GM12878 (cell line): ENCODE results near the gene ACSL3. TPM values are rescaled to one million over a fixed set of nuclear protein-coding genes. Genes with fewer than 3 reads are reported as not detected.

Source experiments
- ATAC-seq: fragments of 200-7000 bp; cut with Tn5 transposase; 3 replicates; pipeline ENCODE4 v1.9.1; 2020; ENCODE audit warnings: mild to moderate bottlenecking, moderate library complexity
- BruUV-seq: library from RNA; stranded (reverse); fragments of 400-500 nt; replicated peaks from 2 replicates; lab custom pipeline; 2021; lab: Mats Ljungman, UMichigan
- CTCF ChIA-PET: fragments of 300-600 bp; sonication (Branson Sonifier 250); formaldehyde crosslinking; extraction: SDS; loops from one replicate; lab custom pipeline; 2021; ENCODE audit warnings: inconsistent platforms; lab: Yijun Ruan, JAX
- POLR2A ChIA-PET: fragments of 350-600 bp; formaldehyde crosslinking; extraction: SDS; loops from one replicate; lab custom pipeline; 2021; ENCODE audit warnings: inconsistent platforms; lab: Charles Lee
- RAD21 ChIA-PET: fragments of 300-600 bp; sonication (Branson Sonifier 250); formaldehyde crosslinking; loops from one replicate; lab custom pipeline; 2023; ENCODE audit warnings: antibody characterized with exemption; ENCODE audit not compliant: unreplicated experiment; lab: Charles Lee
- SMC1A ChIA-PET: fragments of 300-600 bp; sonication (Branson Sonifier 250); formaldehyde crosslinking; loops from one replicate; lab custom pipeline; 2023; ENCODE audit not compliant: unreplicated experiment, uncharacterized antibody; lab: Charles Lee
- DNase-seq: peaks from one replicate; pipeline ENCODE4 v3.0.0-alpha.2; 2011; ENCODE audit warnings: low read depth, low spot score
- FAIRE-seq: peaks from 3 replicates; lab custom pipeline; 2011; peaks lifted over from hg19 to GRCh38; lab: Jason Lieb, UNC
- H2AFZ ChIP-seq: 2 replicates; pipeline ENCODE4 v1.6.0; 2011; ENCODE audit warnings: low read depth, low read length, control low read depth; ENCODE audit not compliant: control insufficient read depth
- H3K27ac ChIP-seq: 2 replicates; pipeline ENCODE4 v1.5.1; 2011; ENCODE audit warnings: control low read depth; ENCODE audit not compliant: control insufficient read depth, insufficient read depth
- H3K27me3 ChIP-seq, 2 experiments: replicated peaks in 1 of 2; 2 replicates each; pipeline versions ENCODE4 v1.6.0 to v1.6.1; 2011; ENCODE audit warnings: low read length in 1 of 2; ENCODE audit not compliant: control insufficient read depth in 2 of 2, insufficient read depth in 2 of 2
- H3K36me3 ChIP-seq, 2 experiments: 2 replicates each; pipeline ENCODE4 v1.5.1; 2011; ENCODE audit warnings: low read length in 1 of 2; ENCODE audit not compliant: control insufficient read depth in 2 of 2, insufficient read depth in 2 of 2
- H3K4me1 ChIP-seq: 2 replicates; pipeline ENCODE4 v1.6.1; 2011; ENCODE audit warnings: mild to moderate bottlenecking, low read length, moderate library complexity, mixed read lengths; ENCODE audit not compliant: control insufficient read depth, insufficient read depth
- H3K4me2 ChIP-seq: 2 replicates; pipeline ENCODE4 v1.6.0; 2011; ENCODE audit warnings: control low read depth; ENCODE audit not compliant: control insufficient read depth, insufficient read depth
- H3K4me3 ChIP-seq: fragments of 200-600 bp; sonication (generic); 2 replicates; pipeline ENCODE4 v1.5.1; 2016
- H3K79me2 ChIP-seq: 2 replicates; pipeline ENCODE4 v1.6.0; 2011; ENCODE audit warnings: low read length; ENCODE audit not compliant: control insufficient read depth, insufficient read depth
- H3K9ac ChIP-seq: 2 replicates; pipeline ENCODE4 v1.8.0; 2011; ENCODE audit warnings: low read length, control low read depth, mixed read lengths; ENCODE audit not compliant: control insufficient read depth, insufficient read depth
- H3K9me3 ChIP-seq: replicated peaks from 3 replicates; pipeline ENCODE4 v1.5.1; 2011; ENCODE audit warnings: mild to moderate bottlenecking, low read length; ENCODE audit not compliant: control insufficient read depth, insufficient read depth
- H4K20me1 ChIP-seq: 2 replicates; pipeline ENCODE4 v1.6.0; 2011; ENCODE audit not compliant: control insufficient read depth, insufficient read depth
- CBX3 ChIP-seq: fragments of 200-600 bp; sonication (generic); IDR thresholded peaks from 2 replicates; pipeline ENCODE4 v1.6.1; 2016; ENCODE audit warnings: low read depth, borderline replicate concordance
- CEBPB ChIP-seq, 2 experiments: fragments of 150-350 bp in 1 of 2; IDR thresholded peaks; 2 replicates each; pipeline ENCODE4 v1.6.1; 2012 to 2014; ENCODE audit warnings: low read depth in 2 of 2, low read length in 2 of 2, borderline replicate concordance in 1 of 2, inconsistent platforms in 1 of 2
- ELK1 ChIP-seq: IDR thresholded peaks from 2 replicates; pipeline ENCODE4 v1.6.1; 2012; ENCODE audit warnings: low read depth, low read length, improper control_type of control experiment
- GABPA ChIP-seq: IDR thresholded peaks from 2 replicates; pipeline ENCODE4 v1.6.1; 2014; ENCODE audit warnings: antibody characterized with exemption, low read depth, mild to moderate bottlenecking, inconsistent platforms
- HSF1 ChIP-seq: fragments of 150-350 bp; IDR thresholded peaks from 2 replicates; pipeline ENCODE4 v1.6.1; 2014; ENCODE audit warnings: mild to moderate bottlenecking, low read depth, low read length
- IKZF2 ChIP-seq, 2 experiments: fragments of 450-650 bp; IDR thresholded peaks; 2 replicates each; pipeline ENCODE4 v1.6.1; 2017; ENCODE audit warnings: mild to moderate bottlenecking in 2 of 2, moderate library complexity in 2 of 2
- LARP7 ChIP-seq: fragments of 450-650 bp; IDR thresholded peaks from 2 replicates; pipeline ENCODE4 v1.6.1; 2017; ENCODE audit warnings: mild to moderate bottlenecking
- MEF2A ChIP-seq: IDR thresholded peaks from 2 replicates; pipeline ENCODE4 v1.6.1; 2011; ENCODE audit warnings: low read depth, mild to moderate bottlenecking, low read length, moderate library complexity; ENCODE audit not compliant: insufficient read depth
- MEF2B ChIP-seq: fragments of 450-650 bp; IDR thresholded peaks from 2 replicates; pipeline ENCODE4 v1.6.1; 2018; ENCODE audit warnings: mild to moderate bottlenecking, moderate library complexity; ENCODE audit not compliant: partially characterized antibody, poor library complexity, severe bottlenecking
- RAD21 ChIP-seq: IDR thresholded peaks from 2 replicates; pipeline ENCODE4 v1.6.1; 2011; ENCODE audit warnings: mild to moderate bottlenecking, low read depth, low read length, moderate library complexity; ENCODE audit not compliant: insufficient read depth
- SMC3 ChIP-seq: IDR thresholded peaks from 2 replicates; pipeline ENCODE4 v1.6.1; 2011; ENCODE audit warnings: low read length, improper control_type of control experiment, borderline replicate concordance
- TAF1 ChIP-seq: IDR thresholded peaks from 2 replicates; pipeline ENCODE4 v1.6.1; 2011; ENCODE audit warnings: mild to moderate bottlenecking, low read depth, low read length, borderline replicate concordance
- TARDBP ChIP-seq: IDR thresholded peaks from 2 replicates; pipeline ENCODE4 v1.6.1; 2016; ENCODE audit warnings: borderline replicate concordance
- WGBS: methylation state at CpG from one replicate; pipeline ENCODE4 v1.1.6; 2016; ENCODE audit warnings: low lambda C conversion rate; ENCODE audit not compliant: insufficient replicate concordance, insufficient coverage; ENCODE audit errors: missing lambda C conversion rate; 5-methylcytosine and 5-hydroxymethylcytosine counted together
- in situ Hi-C: fragments of 300-500 bp; cut with MboI; formaldehyde crosslinking; loops from 9 replicates; pipeline ENCODE4 v1.14.3; 2018; ENCODE audit warnings: mixed read lengths
- intact Hi-C: fragments of 100-400 bp; cut with micrococcal nuclease; formaldehyde crosslinking; loops from one replicate; pipeline ENCODE4 v1.14.2; 2022; ENCODE audit not compliant: unreplicated experiment
- polyA plus RNA-seq, 11 experiments: library from polyadenylated mRNA; depleted of rRNA in 4 of 11; unstranded in 6 of 11; stranded (reverse) in 5 of 11; fragments of >200 nt; fragmentation: Nextera tagmentation in 4 of 11; fragmentation: Illumina TruSeq in 1 of 11; extraction: Ambion mirVana in 4 of 11; extraction: Trizol in 1 of 11; gene quantifications; 1 replicate in 1 of 11; 2 replicates in 10 of 11; pipeline versions ENCODE4 v1.2.1 to v1.2.3, GENCODE V29; 2011 to 2016; ENCODE audit warnings: inconsistent platforms in 2 of 11, missing spikeins in 2 of 11, low read depth in 1 of 11
- total RNA-seq, 4 experiments: library from RNA; depleted of rRNA in 3 of 4; stranded (reverse); fragments of >200 nt in 3 of 4; fragmentation: Illumina TruSeq in 1 of 4; extraction: Trizol in 1 of 4; gene quantifications; 2 replicates each; pipeline versions ENCODE4 v1.2.1 to v1.2.3, GENCODE V29; 2013 to 2021

The ACSL3 gene
- total and polyA plus RNA-seq, 10 of the 15 experiments (the other 5 are each of a cell fraction or from before 2014, with no cell fraction given) = 15.6 to 83.9 (median 56.7) TPM

GRCh38 chr2:222912776-222913175 is 51.9 kb downstream of the ACSL3 start:
- SMC1A ChIA-PET = interaction anchor here (0.6 to 3.6 kb wide), 21 partner anchors 9 to 766 kb away, joined by 3 to 26 read pairs (median 4); no protein-coding TSS in a partner anchor

GRCh38 chr2:222915092-222915957 is 54.5 kb downstream of the ACSL3 start:
- H3K27me3 ChIP-seq = no peaks in the 10 kb centered on the region
- intact Hi-C loops = no loop called here
- H3K9me3 ChIP-seq = no peaks in the 10 kb centered on the region
- H3K4me3 ChIP-seq = no peak overlapping the region
- DNase-seq (no peak), FAIRE-seq (no peak), ATAC-seq (no peak)
- in situ Hi-C loops = loop anchor here (25.0 kb wide), 1 partner anchor 603 kb away; a partner anchor contains a TSS
- no peak overlapping the region for H3K27ac ChIP-seq
- no peaks in the 10 kb centered on the region for H4K20me1 ChIP-seq
- ChIA-PET CTCF (interaction anchor here (0.6 to 3.2 kb wide), 18 partner anchors 9 to 209 kb away, joined by 3 to 31 read pairs (median 5); no protein-coding TSS in a partner anchor), POLR2A (no interaction called here), RAD21 (interaction anchor here (0.9 to 1.6 kb wide), 5 partner anchors 23 to 65 kb away, joined by 3 read pairs; no protein-coding TSS in a partner anchor), SMC1A (interaction anchor here (0.9 to 2.4 kb wide), 6 partner anchors 9 to 57 kb away, joined by 3 to 12 read pairs (median 6); no protein-coding TSS in a partner anchor)
- peaks cover 19% of the 10 kb centered on the region for H3K79me2 ChIP-seq
- H3K4me2 ChIP-seq = no peak overlapping the region
- H3K4me1 ChIP-seq = peaks cover 23% of the 10 kb centered on the region
- H3K36me3 ChIP-seq = peaks cover 3 to 11% of the 10 kb centered on the region in 2 experiments; a peak in 3 of 4 replicates
- H2AFZ ChIP-seq = no peak overlapping the region
- H3K9ac ChIP-seq = no peak overlapping the region
- 63% methylated on average over 7 of the region's 7 CpGs for WGBS
- no TSS peak for BruUV-seq
- TF ChIP-seq ELK1 (no peak), HSF1 (peak; percentile 73), SMC3 (peak; percentile 24; the same call in 1 of the 2 replicates), LARP7 (no peak), RAD21 (peak; percentile 51; the same call in 1 of the 2 replicates), GABPA (no peak), CBX3 (no peak)

More at GRCh38 chr2:222912776-222913175, 51.9 kb downstream of the ACSL3 start:
- H3K27ac ChIP-seq = peak overlapping the region; percentile 96
- no peaks in the 10 kb centered on the region for H4K20me1 ChIP-seq
- RAD21 ChIA-PET = interaction anchor here (0.6 to 3.9 kb wide), 19 partner anchors 9 to 983 kb away, joined by 3 to 42 read pairs (median 4); partner anchors contain the start of gene FARSB
- peak overlapping the region; percentile 51; the same call in 1 of the 2 replicates for H3K4me3 ChIP-seq
- 0% methylated on average over 3 of the region's 3 CpGs for WGBS
- intact Hi-C loops (loop anchor here (2.0 kb wide), 2 partner anchors 26 to 52 kb away; partner anchors contain the start of gene ACSL3), in situ Hi-C loops (loop anchor here (25.0 kb wide), 1 partner anchor 600 kb away; a partner anchor contains a TSS)
- peaks cover 23% of the 10 kb centered on the region for H3K4me1 ChIP-seq
- DNase-seq (no peak), ATAC-seq (peak; percentile 13), FAIRE-seq (no peak)
- TF ChIP-seq CEBPB (IDR thresholded peaks at IDR 0.05; ENCODE audit: borderline replicate concordance in 1 of 2, low read depth in 2 of 2, low read length in 2 of 2) (no peak), IKZF2 (IDR thresholded peaks at IDR 0.05) (no peak), TARDBP (no peak), MEF2B (peak; percentile 71), TAF1 (no peak), MEF2A (peak; percentile 84)
- H3K27me3 ChIP-seq = no peaks in the 10 kb centered on the region
- CTCF ChIA-PET = interaction anchor here (0.8 to 3.4 kb wide), 24 partner anchors 9 to 689 kb away, joined by 3 to 41 read pairs (median 4); partner anchors contain the start of gene SCG2
- H3K4me2 ChIP-seq = peak overlapping the region; percentile 99
- POLR2A ChIA-PET = interaction anchor here (0.6 to 2.7 kb wide), 3 partner anchors 50 to 1603 kb away, joined by 3 to 30 read pairs (median 4); partner anchors contain the start of gene ACSL3
- peak overlapping the region; percentile 74 for H3K9ac ChIP-seq
- peaks cover 3 to 13% of the 10 kb centered on the region in 2 experiments for H3K36me3 ChIP-seq
- no peaks in the 10 kb centered on the region for H3K9me3 ChIP-seq
- H3K79me2 ChIP-seq = peaks cover 22% of the 10 kb centered on the region
- BruUV-seq = no TSS peak
- peak overlapping the region; percentile 18 for H2AFZ ChIP-seq
